ENCODE measurements around the gene TIMM10.
A peak's percentile ranks its signal among the peaks of the same experiment; 100 is the strongest.

TIMM10 gene, protein sequence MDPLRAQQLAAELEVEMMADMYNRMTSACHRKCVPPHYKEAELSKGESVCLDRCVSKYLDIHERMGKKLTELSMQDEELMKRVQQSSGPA

DNA sequence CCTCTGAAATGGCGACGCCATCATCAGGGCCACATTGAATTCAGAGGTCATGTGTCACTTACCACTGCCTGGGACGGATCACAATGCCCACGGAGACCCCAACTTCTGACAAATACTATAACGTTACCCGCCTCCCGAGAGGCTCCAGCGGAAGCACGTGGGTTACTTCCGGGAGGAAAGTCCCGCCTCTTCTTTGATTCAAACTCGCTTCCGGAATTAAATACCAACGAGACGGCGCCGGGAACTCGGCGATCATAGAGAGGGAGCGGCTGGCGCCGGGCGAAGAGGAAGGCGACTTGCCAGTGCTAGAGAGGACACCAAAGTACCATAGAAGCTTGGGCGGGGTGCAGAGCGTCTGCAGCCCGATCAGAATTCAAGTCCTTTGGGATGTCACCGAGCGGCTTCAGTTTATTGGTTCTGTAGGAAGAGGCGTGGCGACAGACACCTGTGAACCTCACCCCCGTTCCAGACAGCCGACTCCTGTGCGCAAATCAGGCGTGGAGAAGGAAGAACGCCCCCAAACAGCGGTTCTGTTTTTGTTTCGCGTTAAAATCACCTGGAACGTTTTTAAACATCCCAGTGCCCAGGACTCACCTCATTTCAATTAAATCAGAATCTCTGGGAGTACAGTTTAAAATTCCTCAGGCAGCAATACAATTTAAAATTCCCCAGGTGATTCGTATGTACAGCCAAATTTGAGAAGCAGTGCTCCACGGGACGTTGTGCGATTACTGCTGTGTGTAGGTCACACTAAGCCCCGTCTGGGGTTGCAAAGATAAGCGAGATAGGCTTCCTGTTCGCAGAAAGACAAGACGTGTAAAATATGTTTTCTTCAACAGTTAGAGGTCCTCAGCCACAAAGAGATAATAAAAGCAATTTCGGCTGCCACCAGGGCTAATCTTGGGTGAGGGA lies at the start of gene TIMM10:
TIMM10 (minus strand) TSS at position 159 of the 912 bp plus-strand sequence. CDS start 565 bp downstream, outside the sequence.
- DNase-seq, result peak; percentile 98

DNA sequence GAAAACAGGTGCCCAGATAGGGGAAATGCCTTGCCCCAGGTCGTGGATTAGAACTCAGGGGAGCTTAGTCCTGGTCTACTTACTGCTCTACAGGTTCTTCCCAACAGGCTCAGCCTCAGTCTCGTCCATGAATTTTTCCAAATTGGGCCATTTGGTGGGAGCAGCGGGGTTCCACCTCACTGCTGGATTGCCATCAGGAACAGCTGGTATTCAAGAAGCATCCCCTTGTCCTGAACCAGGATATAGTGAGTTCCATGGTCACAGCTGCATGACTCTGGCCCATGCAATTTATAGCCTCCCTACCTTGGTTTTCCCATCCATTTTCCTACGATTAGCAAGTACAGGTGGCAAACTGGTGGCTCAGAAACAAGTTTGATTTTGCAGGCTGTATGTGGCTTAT lies 43.5 kb upstream of the TIMM10 start:
- DNase-seq, result no peak

DNA sequence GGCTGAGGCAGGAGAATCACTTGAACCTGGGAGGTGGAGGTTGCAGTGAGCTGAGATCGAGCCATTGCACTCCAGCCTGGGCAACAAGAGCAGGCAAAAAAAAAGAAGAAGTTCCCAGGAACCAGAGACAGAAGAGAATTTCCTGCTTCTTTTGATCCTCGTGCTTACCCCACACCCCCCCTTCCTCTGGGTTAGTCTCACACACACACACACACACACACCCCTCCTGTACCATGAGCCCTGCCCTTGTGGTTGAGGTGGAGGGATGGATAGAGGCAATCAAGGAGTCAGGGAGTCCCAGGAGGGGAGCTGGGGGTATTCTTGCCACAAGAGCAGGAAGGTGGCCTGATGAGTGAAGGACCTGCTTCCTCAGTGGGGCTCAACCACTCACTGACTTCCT lies 41.1 kb upstream of the TIMM10 start:
- DNase-seq, result no peak

DNA sequence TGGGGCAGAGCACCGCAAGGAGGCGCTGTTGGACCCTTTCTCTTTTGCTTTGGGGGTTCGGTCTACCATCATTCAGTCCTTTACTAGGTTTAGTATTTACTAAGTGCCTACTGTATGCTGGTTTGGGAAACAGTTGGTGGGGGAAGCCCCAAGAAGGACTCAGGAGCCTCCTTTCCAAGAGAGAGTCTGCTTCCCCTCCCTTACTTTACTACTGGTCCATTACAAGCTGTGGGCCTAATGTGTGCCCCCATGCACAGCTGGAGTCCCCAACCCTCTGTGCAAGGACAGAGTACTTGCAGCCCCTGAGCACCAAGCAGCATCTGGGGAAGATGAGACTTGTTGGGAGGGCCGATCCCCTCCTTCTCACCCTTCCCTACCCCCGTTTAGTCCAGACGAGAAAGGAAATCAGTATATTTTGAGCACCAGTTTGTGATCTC lies 37.8 kb upstream of the TIMM10 start:
- DNase-seq, result peak; percentile 82

DNA sequence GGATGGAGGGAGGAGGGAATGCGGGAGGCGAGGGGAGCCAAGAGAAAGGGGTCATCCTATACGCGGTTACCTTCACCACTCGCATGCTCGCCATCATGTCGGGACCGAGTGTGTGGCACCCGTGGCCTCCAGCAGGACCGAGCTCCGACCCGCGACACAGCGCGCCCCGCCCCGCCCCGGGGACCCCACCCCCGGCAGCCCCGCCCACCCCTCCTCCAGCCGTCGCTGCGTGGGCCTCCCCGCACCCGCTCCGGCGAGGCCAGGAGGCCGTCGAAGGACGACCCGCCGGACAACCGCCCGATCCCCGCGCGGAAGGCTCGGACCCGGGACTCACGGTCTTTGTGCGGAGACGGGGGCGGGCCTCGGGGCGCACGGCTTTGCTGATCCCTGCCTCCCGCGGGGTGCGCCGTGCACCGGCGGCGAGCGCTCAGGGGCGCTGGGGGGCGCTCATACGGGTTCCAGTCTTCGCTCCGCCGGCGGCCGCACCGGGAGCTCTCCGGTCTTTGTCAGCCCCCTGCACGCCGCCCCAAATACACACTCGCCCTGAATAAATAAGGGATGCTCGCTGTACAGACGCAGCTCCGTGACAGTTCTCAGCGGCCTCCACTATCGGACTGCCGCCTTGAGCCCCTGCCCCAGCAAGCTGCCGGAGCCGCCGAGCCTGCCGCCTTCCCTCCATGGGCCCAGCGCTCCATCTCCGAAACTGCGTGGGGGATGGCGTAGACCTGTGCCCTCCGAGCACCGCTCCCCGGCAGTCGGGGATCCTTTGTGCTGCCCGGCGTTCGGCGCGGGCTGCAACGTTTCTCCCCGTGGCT lies 37.2 kb upstream of the TIMM10 start, which contains the start of gene UBE2L6:
UBE2L6 (minus strand) TSS at position 158 of the 815 bp plus-strand sequence; CDS start at position 97, 61 bp downstream.
- no peak for DNase-seq

DNA sequence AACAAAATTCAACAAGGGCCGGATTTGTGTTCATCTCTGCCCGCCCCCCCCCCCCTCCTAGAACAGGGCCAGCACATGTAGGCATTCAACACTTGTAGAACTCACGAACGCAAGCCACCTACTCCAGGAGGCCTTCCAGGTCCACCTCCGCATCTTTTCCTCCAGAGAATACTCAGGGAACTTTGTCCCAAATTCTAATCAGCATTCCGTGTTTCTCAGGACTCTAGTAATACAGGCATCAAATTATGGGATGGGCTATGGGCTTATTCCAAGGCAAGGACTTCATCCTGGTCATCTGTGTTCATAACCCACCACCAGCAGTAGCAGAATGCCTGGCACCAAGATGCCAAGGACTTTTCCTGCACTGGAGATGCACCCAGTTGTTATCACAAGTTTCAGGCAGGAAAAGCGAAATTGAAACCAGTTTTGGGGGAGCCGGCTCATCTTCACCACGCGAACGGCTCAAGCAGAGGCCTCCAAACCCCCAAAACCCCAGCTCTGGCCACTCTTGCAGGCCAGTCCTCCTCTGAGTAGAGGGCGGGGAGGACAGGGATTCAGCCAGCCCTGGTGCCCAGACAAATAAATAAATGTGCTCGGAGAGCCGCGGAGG lies 36.5 kb upstream of the TIMM10 start:
- DNase-seq, result no peak

DNA sequence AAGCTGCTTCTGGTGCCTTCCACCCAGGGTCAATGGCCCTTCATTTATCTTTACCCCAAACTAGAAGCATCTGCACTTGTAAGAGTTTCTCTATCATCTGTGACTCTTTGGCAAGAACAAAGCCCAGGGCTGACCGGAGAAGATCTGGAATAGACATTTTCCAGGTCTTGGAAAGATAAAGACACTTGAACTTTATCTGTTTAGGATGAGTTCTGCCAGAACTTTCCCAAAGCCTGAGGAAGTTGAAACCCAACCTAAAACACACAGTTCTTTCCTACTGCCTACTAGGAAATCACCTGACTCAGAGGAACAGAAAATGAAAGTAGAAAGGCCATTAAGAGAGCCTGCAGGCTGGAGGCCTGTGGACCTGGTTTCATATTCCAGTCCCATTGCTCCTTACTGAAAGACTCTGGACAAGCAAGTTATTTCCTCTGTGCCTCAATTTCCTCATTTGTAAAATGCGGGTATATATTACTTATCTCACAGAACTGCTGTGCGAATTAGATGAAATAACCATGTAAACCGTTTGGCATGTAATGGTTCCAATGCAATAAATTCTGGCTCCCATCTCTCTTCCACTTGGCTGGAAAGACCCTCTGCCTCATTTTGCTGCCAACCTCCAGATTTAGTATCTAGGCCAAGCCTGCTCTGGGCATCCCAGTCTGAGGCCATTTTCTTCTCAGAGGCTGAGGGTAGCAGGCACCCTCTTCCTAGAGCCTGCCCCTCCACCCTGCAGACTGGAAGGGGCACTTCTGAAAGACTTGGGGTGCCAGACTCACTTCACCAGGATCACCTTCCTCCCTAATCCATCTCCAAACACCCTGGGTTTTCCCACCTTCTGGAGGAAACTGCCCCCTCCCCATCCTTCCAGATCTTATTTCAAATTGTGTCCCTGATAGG lies 35.7 kb upstream of the TIMM10 start:
- peak; percentile 7 for DNase-seq

DNA sequence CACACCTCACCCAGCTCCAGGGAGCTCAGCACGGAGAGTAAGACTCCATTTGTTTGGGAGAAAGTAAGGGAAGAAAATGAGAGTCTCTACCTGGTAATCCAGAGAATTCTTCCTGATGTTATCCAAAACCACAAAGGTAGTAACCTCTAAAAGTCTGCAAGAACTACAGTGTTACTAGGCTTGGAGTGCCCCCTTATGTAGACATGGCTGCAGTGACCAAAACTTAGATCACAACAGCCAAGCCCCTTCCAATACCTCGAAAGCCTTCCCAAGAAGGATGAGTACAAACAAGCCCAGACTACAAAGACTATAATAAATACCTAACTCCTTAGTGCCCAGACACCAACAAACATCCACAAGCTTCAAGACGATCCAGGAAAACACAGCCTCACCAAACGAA lies 32.0 kb upstream of the TIMM10 start:
- DNase-seq, result no peak

DNA sequence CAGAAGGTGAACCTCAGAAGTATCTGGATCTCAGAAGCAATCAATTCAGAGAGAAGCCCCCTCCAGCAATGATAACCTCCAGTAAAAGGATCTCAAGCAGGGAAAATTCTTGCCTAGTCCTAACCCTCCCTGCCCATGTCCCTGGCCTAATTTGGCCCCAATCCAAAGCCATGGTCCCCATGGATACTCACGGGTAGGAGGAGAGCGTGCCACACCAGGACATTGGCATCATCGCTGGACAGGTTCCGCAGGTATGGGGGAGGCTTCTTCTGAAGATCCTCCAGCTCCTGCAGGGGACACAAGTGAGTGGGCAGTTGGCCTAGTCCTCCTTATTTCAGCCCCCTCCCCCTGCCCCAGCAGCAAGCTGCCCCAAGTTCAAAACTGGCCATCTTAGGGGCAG lies 29.6 kb upstream of the TIMM10 start:
- no peak for DNase-seq

DNA sequence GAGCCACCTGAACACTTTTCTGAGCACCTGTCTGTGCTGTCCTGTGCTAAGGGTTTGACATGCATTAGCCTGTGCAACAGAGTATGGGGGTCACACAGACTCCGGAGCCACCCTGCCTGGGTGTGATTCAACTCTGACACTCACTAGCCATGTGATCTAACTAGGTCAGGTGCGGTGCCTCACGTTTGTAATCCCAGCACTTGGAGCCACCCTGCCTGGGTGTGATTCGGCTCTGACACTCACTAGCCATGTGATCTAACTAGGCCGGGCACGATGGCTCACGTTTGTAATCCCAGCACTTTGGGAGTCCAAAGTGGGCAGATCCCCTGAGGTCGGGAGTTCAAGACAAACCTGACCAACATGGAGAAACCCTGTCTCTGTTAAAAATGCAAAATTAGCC lies 25.5 kb upstream of the TIMM10 start:
- no peak for DNase-seq

DNA sequence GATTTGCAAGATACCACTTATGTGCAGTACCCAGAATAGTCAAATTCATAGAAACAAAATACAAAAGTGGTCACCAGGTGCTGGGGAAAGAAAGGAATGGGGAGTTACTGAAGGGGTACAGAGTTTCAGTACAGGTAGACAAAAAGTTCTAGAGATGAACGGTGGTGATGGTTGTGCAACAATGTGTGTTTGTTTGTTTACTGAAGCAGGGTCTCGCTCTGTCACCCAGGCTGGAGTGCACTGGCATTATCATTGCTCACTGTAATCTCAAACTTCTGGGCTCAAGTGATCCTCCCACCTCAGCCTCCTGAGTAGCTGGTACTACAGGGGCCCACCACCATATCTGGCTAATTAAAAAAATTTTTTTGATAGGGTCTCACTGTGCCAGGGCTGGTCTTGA lies 24.8 kb upstream of the TIMM10 start:
- no peak for DNase-seq

DNA sequence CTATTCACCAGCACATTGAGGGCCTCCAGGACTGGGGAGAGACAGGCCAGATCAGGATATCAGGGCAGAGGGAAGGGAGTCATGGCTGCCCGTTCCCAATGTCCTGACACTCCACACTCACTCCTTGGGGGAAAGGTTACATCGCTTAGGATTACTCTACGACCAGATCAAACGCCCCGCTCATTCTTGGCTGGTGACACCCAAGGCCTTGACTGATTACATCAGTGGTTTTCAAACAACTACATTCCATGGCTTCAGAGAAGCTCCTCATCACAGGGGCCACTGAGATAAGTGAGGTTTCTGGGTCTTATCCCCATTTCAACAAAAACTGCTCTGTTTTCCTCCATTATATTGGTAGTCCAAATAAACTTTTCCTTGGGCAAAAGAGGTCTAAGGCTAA lies 21.9 kb upstream of the TIMM10 start:
- DNase-seq, result no peak

DNA sequence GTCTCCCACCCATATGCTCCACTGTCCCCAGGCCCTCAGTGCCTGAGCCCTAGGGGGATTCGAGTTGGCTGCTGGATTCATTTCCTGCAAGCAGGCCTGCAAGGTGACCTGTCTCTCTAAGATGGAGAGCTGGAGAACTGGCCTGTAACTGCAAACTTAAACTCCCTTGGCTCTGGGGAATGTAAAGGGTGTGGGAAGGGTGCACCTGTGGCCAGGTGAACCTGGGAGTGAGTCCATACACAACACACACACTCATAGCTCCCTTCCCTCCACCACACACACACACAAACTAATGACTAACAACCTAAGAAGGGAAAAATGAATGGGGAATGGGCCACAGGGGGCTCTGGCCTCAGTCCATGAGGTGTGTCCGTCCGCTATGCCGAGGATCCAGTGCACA lies 21.4 kb upstream of the TIMM10 start:
- DNase-seq, result no peak

DNA sequence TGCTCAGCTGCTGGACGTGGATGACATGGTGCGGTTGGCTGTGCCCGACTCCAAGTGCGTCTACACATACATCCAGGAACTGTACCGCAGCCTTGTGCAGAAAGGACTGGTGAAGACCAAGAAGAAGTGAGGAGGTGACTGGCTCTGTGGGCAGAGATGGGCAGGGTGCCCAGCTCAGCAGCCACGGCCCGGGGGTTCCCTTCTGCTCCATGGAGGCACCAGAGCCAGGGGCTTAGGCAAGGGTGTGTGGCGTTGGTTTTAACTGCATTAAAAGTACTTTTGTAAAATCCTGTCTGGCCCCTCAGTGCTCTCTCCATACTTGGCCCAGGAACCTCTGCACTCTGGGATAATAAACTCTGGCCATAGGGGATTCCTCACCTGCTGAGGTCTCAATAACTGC lies 19.4 kb upstream of the TIMM10 start:
- DNase-seq, result no peak

DNA sequence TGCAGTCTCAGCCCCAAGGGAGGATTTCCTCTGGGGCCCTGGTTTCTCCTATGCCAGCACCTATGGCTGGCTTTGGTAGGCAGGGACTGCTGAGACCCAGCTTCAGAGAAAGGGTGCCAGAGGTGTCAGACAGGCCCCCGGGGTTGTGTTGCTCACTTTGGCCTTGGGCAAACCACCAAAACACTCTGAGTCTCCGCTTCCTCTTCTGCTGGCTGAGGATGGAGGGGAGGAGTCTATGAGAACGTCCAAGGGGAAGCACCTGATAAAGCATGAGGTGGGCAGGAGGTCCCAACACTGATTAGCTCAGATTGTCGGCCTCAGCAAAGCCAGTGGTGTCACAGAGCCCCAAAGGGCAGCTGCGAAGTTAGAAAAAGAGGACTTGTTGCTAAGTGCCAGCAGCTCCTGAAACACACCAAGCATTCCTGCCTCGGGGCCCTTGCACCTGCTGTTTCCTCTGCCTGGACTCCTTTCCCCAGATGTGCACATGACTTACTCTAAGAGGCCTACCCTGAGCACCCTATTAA lies 17.4 kb upstream of the TIMM10 start:
- no peak for DNase-seq

DNA sequence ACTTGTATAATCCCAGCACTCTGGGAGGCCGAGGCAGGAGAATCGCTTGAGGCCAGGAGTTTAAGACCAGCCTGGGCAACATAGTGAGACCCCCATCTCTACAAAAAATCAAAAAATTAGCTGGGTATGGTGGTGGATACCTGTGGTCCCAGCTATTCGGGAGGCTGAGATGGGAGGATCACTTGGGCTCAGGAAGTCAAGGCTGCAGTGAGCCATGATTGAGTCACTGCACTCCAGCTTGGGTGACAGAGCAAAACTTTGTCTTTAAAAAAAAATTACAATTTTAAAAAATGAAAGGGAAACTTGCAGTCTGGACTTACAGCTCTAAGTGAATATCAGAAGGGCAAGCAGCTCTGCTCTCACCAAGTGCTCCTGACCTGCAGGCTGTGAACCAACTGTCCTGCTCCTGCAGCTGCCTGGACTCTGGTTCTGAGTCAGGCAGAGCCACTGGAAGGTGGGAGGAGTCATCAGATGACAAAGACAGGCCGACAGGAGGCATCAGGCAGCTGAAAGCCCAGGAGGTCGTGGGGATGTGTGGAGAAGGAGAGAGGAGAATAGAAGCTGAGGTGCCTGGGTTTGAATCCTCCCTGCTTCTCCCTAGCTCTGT lies 16.4 kb upstream of the TIMM10 start:
- peak; percentile 12 for DNase-seq

DNA sequence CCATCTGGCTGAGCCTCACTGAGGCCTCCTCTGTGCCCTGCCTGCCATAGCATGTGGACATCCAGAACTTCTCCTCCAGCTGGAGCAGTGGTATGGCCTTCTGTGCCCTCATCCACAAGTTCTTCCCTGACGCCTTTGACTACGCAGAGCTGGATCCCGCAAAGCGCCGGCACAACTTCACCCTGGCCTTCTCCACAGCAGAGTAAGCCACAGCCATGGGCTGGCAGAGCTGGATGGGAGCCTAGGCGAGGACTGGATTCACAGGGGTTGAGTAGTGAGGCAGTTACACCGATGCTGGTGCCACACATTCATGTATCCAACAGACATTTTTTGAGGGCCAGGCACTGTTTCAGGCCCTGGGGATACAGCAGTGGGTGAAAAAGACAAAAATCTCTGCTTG lies 15.9 kb upstream of the TIMM10 start:
- no peak for DNase-seq

DNA sequence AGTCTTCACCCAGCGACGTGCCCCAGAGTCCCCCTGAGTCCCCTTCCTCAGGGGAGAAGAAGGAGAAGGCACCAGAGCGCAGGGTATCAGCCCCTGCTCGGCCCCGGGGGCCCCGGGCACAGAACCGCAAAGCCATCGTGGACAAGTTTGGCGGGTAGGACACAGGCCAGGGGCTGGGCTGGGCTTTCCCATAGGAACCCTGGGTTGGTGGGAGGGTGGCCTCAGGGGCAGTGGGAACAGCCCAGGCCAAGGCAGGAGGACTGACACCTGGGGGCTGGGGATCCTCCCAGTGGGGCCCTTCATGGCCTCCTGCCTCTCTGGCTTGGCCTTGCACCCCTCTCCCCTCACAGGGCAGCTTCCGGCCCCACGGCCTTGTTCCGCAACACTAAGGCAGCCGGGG lies 15.3 kb upstream of the TIMM10 start:
- DNase-seq, result no peak

DNA sequence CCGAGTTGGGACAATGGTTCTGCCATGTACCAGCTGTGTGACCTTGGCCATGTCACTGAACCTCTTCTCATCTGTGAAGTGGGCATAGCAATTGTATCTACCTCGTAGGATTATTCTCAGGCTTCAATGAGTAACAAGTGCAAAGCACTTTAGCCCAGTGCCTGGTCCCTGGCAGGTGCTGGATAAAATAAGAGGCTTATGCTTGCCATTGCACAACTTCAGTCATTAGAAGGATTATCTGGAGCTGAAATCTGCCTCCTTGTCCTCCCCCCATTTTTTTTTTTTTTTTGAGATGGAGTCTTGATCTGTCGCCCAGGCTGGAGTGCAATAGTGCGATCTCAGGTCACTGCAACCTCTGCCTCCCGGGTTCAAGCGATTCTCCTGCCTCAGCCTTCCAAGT lies 14.0 kb upstream of the TIMM10 start:
- no peak for DNase-seq

DNA sequence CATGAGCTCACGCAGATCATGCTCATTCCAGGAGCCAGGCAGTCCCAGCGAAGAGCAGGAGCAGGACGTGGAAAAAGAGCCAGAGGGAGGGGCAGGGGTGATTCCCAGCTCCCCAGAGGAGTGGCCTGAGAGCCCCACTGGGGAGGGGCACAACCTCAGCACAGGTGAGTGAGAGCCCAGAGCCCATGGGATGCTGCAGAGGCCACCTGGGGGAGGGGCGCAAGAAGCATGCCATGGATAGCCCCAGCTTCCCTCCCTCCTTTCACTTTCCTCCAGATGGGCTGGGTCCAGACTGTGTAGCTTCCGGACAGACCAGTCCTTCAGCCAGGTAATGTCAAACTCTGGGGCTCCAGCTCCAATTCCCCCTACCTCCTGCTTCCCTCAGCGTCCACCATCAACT lies 13.0 kb upstream of the TIMM10 start:
- DNase-seq, result no peak

DNA sequence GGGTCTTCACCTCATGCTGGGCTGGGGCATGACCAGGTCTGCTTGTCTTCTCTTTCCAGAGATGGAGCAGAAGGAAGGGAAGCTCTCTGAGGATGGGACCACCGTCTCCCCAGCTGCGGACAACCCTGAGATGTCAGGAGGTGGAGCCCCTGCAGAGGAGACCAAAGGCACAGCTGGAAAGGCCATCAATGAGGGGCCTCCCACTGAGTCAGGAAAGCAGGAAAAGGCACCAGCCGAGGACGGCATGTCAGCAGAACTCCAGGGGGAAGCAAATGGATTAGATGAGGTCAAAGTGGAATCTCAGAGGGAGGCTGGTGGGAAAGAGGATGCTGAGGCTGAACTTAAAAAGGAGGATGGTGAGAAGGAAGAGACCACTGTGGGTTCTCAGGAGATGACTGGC lies 12.0 kb upstream of the TIMM10 start:
- no peak for DNase-seq
